ENCODE data around the gene CYP27B1. TPM values are rescaled to one million over a fixed set of nuclear protein-coding genes. Genes with fewer than 3 reads are reported as not detected.

CYP27B1 gene
- total RNA-seq, 6 donors from 2014 or later, result 0.98 to 5.2 (median 2.5) TPM; not detected in 1

GRCh38 chr12:57783466-57783801, 16.6 kb upstream of the CYP27B1 start:
- Histone ChIP-seq H3K9me3 (no peaks in the 10 kb centered on the region), H3K4me1 (peaks cover 20 to 36% (median 28%) of the 10 kb centered on the region in 4 donors), H3K27me3 (no peaks in the 10 kb centered on the region), H3K36me3 (peaks cover 6 to 45% (median 31%) of the 10 kb centered on the region in 4 donors), H3K4me3 (peak overlapping the region; percentile 76 to 85 (median 79)), H3K27ac (peak overlapping the region in 3 of 4 donors; percentile 75 to 83 (median 81))
- ATAC-seq (ENCODE audit: low FRiP score in 2 of 2), result no peak
- no peak for DNase-seq
- TF ChIP-seq POLR2A (IDR thresholded peaks at IDR 0.05) (no peak), POLR2AphosphoS5 (IDR thresholded peaks at IDR 0.05) (no peak), CTCF (IDR thresholded peaks at IDR 0.05) (no peak), EP300 (IDR thresholded peaks at IDR 0.05) (no peak)
- 87 to 91% methylated on average over 12 of the region's 12 CpGs for WGBS, 2 donors

DNA sequence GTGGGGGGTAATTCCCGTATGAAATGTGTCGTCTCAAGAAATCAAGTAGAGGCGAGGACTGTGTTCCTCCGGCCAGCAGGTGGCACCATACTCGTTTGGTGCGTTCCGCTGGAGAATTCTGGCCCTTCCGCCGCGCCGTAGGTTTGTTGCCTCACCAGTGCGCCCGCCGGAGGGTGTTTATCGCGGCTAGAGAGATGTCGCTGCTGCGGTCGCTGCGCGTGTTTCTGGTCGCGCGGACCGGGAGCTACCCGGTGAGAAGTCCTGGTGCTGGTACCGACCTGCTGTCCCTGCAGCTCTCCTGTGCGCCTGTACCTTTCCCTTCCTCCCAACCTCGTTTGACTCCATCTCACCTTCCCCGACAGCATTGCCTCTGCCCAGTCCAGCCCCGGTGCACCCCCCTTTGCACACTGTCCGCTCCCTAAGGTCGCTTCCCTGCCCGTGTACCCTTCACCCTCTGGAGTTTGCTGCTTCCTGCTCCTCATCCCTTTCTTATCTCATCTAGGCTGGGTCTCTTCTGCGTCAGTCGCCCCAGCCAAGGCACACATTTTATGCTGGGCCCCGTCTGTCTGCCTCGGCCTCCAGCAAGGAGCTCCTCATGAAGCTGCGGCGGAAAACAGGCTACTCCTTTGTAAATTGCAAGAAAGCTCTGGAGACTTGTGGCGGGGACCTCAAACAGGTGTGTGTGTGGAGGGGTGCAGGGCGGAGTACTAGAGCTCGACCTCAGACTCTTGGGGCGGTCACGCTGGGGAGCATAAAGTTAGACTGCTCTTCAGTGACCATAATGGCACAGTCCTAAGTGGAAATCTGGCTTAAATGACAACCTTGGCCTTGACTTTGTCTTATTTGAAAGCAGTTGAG, 16.0 kb upstream of the CYP27B1 start, which contains the start of gene TSFM:
Gene TSFM, plus strand, starts transcription at position 180 of the 858 bp plus-strand sequence. Its CDS starts 15 bp downstream, at position 195.
- Histone ChIP-seq H3K27me3 (no peaks in the 10 kb centered on the region), H3K4me3 (peak within 1 kb of the TSS; percentile 76 to 85 (median 79)), H3K27ac (peak within 1 kb of the TSS; percentile 61 to 83 (median 78)), H3K4me1 (peaks cover 20 to 36% (median 28%) of the 10 kb centered on the region in 4 donors), H3K9me3 (no peaks in the 10 kb centered on the region), H3K36me3 (peaks cover 6 to 39% (median 26%) of the 10 kb centered on the region in 4 donors)
- ATAC-seq (ENCODE audit: low FRiP score in 2 of 2) (peak; percentile 96 to 99), DNase-seq (peak; percentile 93 to 96)
- WGBS, 2 donors, result 1% methylated on average over 25 to 45 of the region's 45 CpGs
- peak; percentile 20 to 78 (median 44) for TF ChIP-seq POLR2A (IDR thresholded peaks at IDR 0.05)
- peak; percentile 91 to 98 for TF ChIP-seq POLR2AphosphoS5 (IDR thresholded peaks at IDR 0.05)
- TF ChIP-seq CTCF (IDR thresholded peaks at IDR 0.05), result peak; percentile 87 to 98 (median 92)
- peak in 1 of 4 donors; percentile 63 for TF ChIP-seq EP300 (IDR thresholded peaks at IDR 0.05)

DNA sequence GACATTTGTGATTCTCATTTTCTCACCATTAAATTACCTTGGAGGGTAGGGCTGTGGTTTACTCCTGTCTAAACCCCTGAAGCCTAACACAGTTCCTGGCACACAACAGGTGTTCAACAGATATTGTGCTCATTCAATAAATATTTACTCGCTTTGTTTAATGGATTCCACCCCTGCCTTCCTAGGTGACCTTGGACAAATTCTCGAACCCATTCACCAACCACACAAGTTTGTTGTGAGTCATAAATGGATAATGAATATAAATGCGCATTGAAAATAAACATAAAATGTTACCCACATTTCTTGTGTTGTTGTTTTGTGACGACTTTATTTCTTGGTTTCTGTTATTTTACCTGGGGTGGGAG, 15.3 kb upstream of the CYP27B1 start:
- H3K27me3 ChIP-seq, result no peaks in the 10 kb centered on the region
- H3K27ac ChIP-seq, result peak overlapping the region in 3 of 4 donors; percentile 75 to 83 (median 81)
- H3K4me3 ChIP-seq, result peak overlapping the region in 3 of 4 donors; percentile 76 to 80 (median 78)
- no peaks in the 10 kb centered on the region for H3K9me3 ChIP-seq
- WGBS, 2 donors, result 24 to 25% methylated on average over 4 of the region's 4 CpGs
- peaks cover 20 to 36% (median 28%) of the 10 kb centered on the region in 4 donors for H3K4me1 ChIP-seq
- TF ChIP-seq POLR2AphosphoS5 (IDR thresholded peaks at IDR 0.05), result no peak
- TF ChIP-seq POLR2A (IDR thresholded peaks at IDR 0.05), result no peak
- TF ChIP-seq EP300 (IDR thresholded peaks at IDR 0.05), result no peak
- TF ChIP-seq CTCF (IDR thresholded peaks at IDR 0.05), result no peak
- peaks cover 6 to 33% (median 20%) of the 10 kb centered on the region in 4 donors for H3K36me3 ChIP-seq
- no peak for ATAC-seq (ENCODE audit: low FRiP score in 2 of 2)
- DNase-seq, result no peak

GRCh38 chr12:57781801-57782200, 14.9 kb upstream of the CYP27B1 start:
- H3K36me3 ChIP-seq, result peaks cover 3 to 29% (median 16%) of the 10 kb centered on the region in 4 donors
- 46 to 63% methylated on average over 2 of the region's 2 CpGs for WGBS, 2 donors
- H3K4me1 ChIP-seq, result peaks cover 20 to 36% (median 28%) of the 10 kb centered on the region in 4 donors
- no peaks in the 10 kb centered on the region for H3K9me3 ChIP-seq
- no peak for DNase-seq
- peak overlapping the region in 3 of 4 donors; percentile 75 to 83 (median 81) for H3K27ac ChIP-seq
- ATAC-seq (ENCODE audit: low FRiP score in 2 of 2), result no peak
- no peaks in the 10 kb centered on the region for H3K27me3 ChIP-seq
- H3K4me3 ChIP-seq, result no peak overlapping the region
- no peak for TF ChIP-seq EP300 (IDR thresholded peaks at IDR 0.05)
- no peak for TF ChIP-seq POLR2AphosphoS5 (IDR thresholded peaks at IDR 0.05)
- no peak for TF ChIP-seq CTCF (IDR thresholded peaks at IDR 0.05)
- TF ChIP-seq POLR2A (IDR thresholded peaks at IDR 0.05), result no peak

Measured in upper lobe of left lung (tissue), 6 donors.